HepG2 (cell line): Measurements from ENCODE around the gene SGTB. TPM values are rescaled to one million over a fixed set of nuclear protein-coding genes. Genes with fewer than 3 reads are reported as not detected.

Experiments
- AHR ChIP-seq: IDR thresholded peaks from 2 replicates; pipeline ENCODE4 v1.6.1; 2018; ENCODE audit warnings: missing genetic modification reagents, missing compliant biosample characterization
- ARID4A ChIP-seq: sonication (generic); formaldehyde crosslinking; IDR thresholded peaks from 2 replicates; pipeline ENCODE4 v1.5.0; 2020; ENCODE audit warnings: mild to moderate bottlenecking, missing genetic modification reagents, borderline replicate concordance
- CBX1 ChIP-seq: IDR thresholded peaks from one replicate; pipeline ENCODE4 v1.6.1; 2016; ENCODE audit warnings: antibody characterized with exemption, low read depth
- FLYWCH1 ChIP-seq: sonication (generic); formaldehyde crosslinking; IDR thresholded peaks from 2 replicates; pipeline ENCODE4 v1.8.1; 2023; ENCODE audit warnings: mild to moderate bottlenecking, missing genetic modification reagents
- GPN1 ChIP-seq: sonication (generic); formaldehyde crosslinking; IDR thresholded peaks from 2 replicates; pipeline ENCODE4 v1.5.1; 2020; ENCODE audit warnings: missing genetic modification reagents, borderline replicate concordance
- HIVEP1 ChIP-seq: sonication (generic); formaldehyde crosslinking; IDR thresholded peaks from 2 replicates; pipeline ENCODE4 v1.4.0; 2020; ENCODE audit warnings: mild to moderate bottlenecking, missing genetic modification reagents
- KDM1A ChIP-seq: IDR thresholded peaks from 2 replicates; pipeline ENCODE4 v1.6.1; 2016; ENCODE audit warnings: missing compliant biosample characterization
- KLF13 ChIP-seq: sonication (generic); formaldehyde crosslinking; IDR thresholded peaks from 2 replicates; pipeline ENCODE4 v1.4.0; 2020; ENCODE audit warnings: mild to moderate bottlenecking, missing genetic modification reagents
- MEF2D ChIP-seq: sonication (generic); formaldehyde crosslinking; IDR thresholded peaks from 2 replicates; pipeline ENCODE4 v1.5.1; 2020; ENCODE audit warnings: mild to moderate bottlenecking, missing genetic modification reagents
- MLX ChIP-seq: IDR thresholded peaks from 2 replicates; pipeline ENCODE4 v1.6.1; 2016
- MTA3 ChIP-seq: sonication (generic); formaldehyde crosslinking; IDR thresholded peaks from 2 replicates; pipeline ENCODE4 v1.4.0; 2020; ENCODE audit warnings: missing genetic modification reagents
- NBN ChIP-seq: fragments of 450-650 bp; conservative IDR thresholded peaks from 2 replicates; pipeline ENCODE4 v1.6.1; 2017
- NFYB ChIP-seq: sonication (generic); formaldehyde crosslinking; IDR thresholded peaks from 2 replicates; pipeline ENCODE4 v1.4.0; 2020; ENCODE audit warnings: missing genetic modification reagents
- PAWR ChIP-seq: sonication (generic); formaldehyde crosslinking; IDR thresholded peaks from 2 replicates; pipeline ENCODE4 v1.4.0; 2020; ENCODE audit warnings: missing genetic modification reagents, mild to moderate bottlenecking, borderline replicate concordance
- PAX8 ChIP-seq: sonication (generic); formaldehyde crosslinking; IDR thresholded peaks from 2 replicates; pipeline ENCODE4 v1.8.0; 2022; ENCODE audit warnings: mild to moderate bottlenecking, missing genetic modification reagents, borderline replicate concordance
- PHF8 ChIP-seq: sonication (generic); formaldehyde crosslinking; IDR thresholded peaks from 2 replicates; pipeline ENCODE4 v1.5.0; 2020; ENCODE audit warnings: missing genetic modification reagents
- PLRG1 ChIP-seq: fragments of 450-650 bp; conservative IDR thresholded peaks from 2 replicates; pipeline ENCODE4 v1.6.1; 2016
- PRPF4 ChIP-seq: fragments of 200-400 bp; formaldehyde crosslinking; IDR thresholded peaks from 2 replicates; pipeline ENCODE4 v1.6.1; 2016; ENCODE audit warnings: low read length, low read depth; ENCODE audit not compliant: poor library complexity, severe bottlenecking
- RXRA ChIP-seq: sonication (generic); formaldehyde crosslinking; IDR thresholded peaks from 2 replicates; pipeline ENCODE4 v1.5.1; 2020; ENCODE audit warnings: missing genetic modification reagents
- SIN3A ChIP-seq: IDR thresholded peaks from 2 replicates; pipeline ENCODE4 v1.6.1; 2011; ENCODE audit warnings: low read depth, mild to moderate bottlenecking, control low read depth, low read length, borderline replicate concordance
- ZNF333 ChIP-seq: sonication (generic); formaldehyde crosslinking; IDR thresholded peaks from 2 replicates; pipeline ENCODE4 v1.4.0; 2020; ENCODE audit warnings: mild to moderate bottlenecking, missing genetic modification reagents, borderline replicate concordance
- ZNF343 ChIP-seq: sonication (generic); formaldehyde crosslinking; IDR thresholded peaks from 2 replicates; pipeline ENCODE4 v1.4.0; 2020; ENCODE audit warnings: mild to moderate bottlenecking, missing genetic modification reagents
- ZNF530 ChIP-seq: sonication (generic); formaldehyde crosslinking; IDR thresholded peaks from 2 replicates; pipeline ENCODE4 v1.5.0; 2020; ENCODE audit warnings: low read depth, mild to moderate bottlenecking, missing genetic modification reagents
- ZNF615 ChIP-seq: sonication (generic); formaldehyde crosslinking; IDR thresholded peaks from 2 replicates; pipeline ENCODE4 v1.5.0; 2020; ENCODE audit warnings: mild to moderate bottlenecking, missing genetic modification reagents, borderline replicate concordance
- ZNF777 ChIP-seq: sonication (generic); formaldehyde crosslinking; IDR thresholded peaks from 2 replicates; pipeline ENCODE4 v1.4.0; 2020; ENCODE audit warnings: missing genetic modification reagents
- ZNF780A ChIP-seq: sonication (generic); formaldehyde crosslinking; IDR thresholded peaks from 2 replicates; pipeline ENCODE4 v1.8.0; 2022; ENCODE audit warnings: mild to moderate bottlenecking, missing genetic modification reagents, moderate library complexity
- ZNF782 ChIP-seq: sonication (generic); formaldehyde crosslinking; IDR thresholded peaks from 2 replicates; pipeline ENCODE4 v1.4.0; 2020; ENCODE audit warnings: missing genetic modification reagents, mild to moderate bottlenecking, borderline replicate concordance
- ZNF841 ChIP-seq: sonication (generic); formaldehyde crosslinking; IDR thresholded peaks from 2 replicates; pipeline ENCODE4 v1.8.1; 2023; ENCODE audit warnings: missing genetic modification reagents, borderline replicate concordance
- ZSCAN30 ChIP-seq: sonication (generic); formaldehyde crosslinking; IDR thresholded peaks from 2 replicates; pipeline ENCODE4 v1.5.0; 2020; ENCODE audit warnings: mild to moderate bottlenecking, missing genetic modification reagents
- polyA plus RNA-seq, 8 experiments: library from polyadenylated mRNA; depleted of rRNA in 3 of 8; stranded (reverse) in 7 of 8; unstranded in 1 of 8; fragments of >200 nt; fragmentation: Illumina TruSeq in 4 of 8; extraction: Trizol in 4 of 8; gene quantifications; 2 replicates each; pipeline versions ENCODE4 v1.2.1 to v1.2.3, GENCODE V29; 2011 to 2016; ENCODE audit warnings: low read depth in 4 of 8, missing spikeins in 1 of 8, mixed read lengths in 1 of 8; ENCODE audit not compliant: insufficient read depth in 1 of 8
- total RNA-seq, 5 experiments: library from RNA; depleted of rRNA; stranded (reverse); fragments of >200 nt; fragmentation: Illumina TruSeq; extraction: Trizol; gene quantifications; 2 replicates each; pipeline ENCODE4 v1.2.3, GENCODE V29; 2016; ENCODE audit warnings: low read depth in 1 of 5

SGTB gene
- total and polyA plus RNA-seq, 2 of the 13 experiments (the other 11 are each of a cell fraction or from before 2014, with no cell fraction given), result 5.2 to 11.2 TPM

- TF ChIP-seq MLX (CRISPR knock-in tag) (no peak), PRPF4 (no peak), ZNF615 (CRISPR knock-in tag) (0 out of 2 replicates have a peak, but pooled peaks have one; percentile 61), GPN1 (no peak), ZSCAN30 (CRISPR knock-in tag) (no peak), SIN3A (peak; percentile 74; the same call in 1 of the 2 replicates), ZNF343 (CRISPR knock-in tag) (no peak), MTA3 (CRISPR knock-in tag) (no peak), PHF8 (CRISPR knock-in tag) (peak; percentile 81), KDM1A (no peak), PAX8 (CRISPR knock-in tag) (no peak), PLRG1 (no peak), MEF2D (CRISPR knock-in tag) (no peak), NFYB (CRISPR knock-in tag) (no peak), HIVEP1 (CRISPR knock-in tag) (no peak), ZNF333 (no peak), PAWR (CRISPR knock-in tag) (no peak), KLF13 (CRISPR knock-in tag) (no peak), RXRA (CRISPR knock-in tag) (0 out of 2 replicates have a peak, but pooled peaks have one; percentile 21), ZNF782 (no peak), ZNF780A (no peak), CBX1 (no peak), NBN (no peak), ZNF530 (CRISPR knock-in tag) (no peak), AHR (CRISPR knock-in tag) (no peak), ZNF841 (no peak), ARID4A (peak; percentile 50; the same call in 1 of the 2 replicates), ZNF777 (no peak; the same call in 1 of the 2 replicates), FLYWCH1 (CRISPR knock-in tag) (no peak)
Observed at GRCh38 chr5:65624571-65625555, 97.0 kb downstream of the SGTB start, which contains the start of the genes SHLD3 and TRAPPC13 (continued).
